HG03159 (cell line): ENCODE results near the gene OR1N1.
"Not testable (repeated sequence)": the region's sequence is repeated elsewhere in the genome, so short reads cannot be mapped to it uniquely, and the experiment has no call there.

Experiments used
- ATAC-seq: cut with Tn5 transposase; IDR thresholded peaks from one replicate; pipeline ENCODE4 v1.9.1; 2021; ENCODE audit warnings: mild to moderate bottlenecking, moderate library complexity; ENCODE audit not compliant: unreplicated experiment

The OR1N1 gene, protein sequence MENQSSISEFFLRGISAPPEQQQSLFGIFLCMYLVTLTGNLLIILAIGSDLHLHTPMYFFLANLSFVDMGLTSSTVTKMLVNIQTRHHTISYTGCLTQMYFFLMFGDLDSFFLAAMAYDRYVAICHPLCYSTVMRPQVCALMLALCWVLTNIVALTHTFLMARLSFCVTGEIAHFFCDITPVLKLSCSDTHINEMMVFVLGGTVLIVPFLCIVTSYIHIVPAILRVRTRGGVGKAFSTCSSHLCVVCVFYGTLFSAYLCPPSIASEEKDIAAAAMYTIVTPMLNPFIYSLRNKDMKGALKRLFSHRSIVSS

DNA sequence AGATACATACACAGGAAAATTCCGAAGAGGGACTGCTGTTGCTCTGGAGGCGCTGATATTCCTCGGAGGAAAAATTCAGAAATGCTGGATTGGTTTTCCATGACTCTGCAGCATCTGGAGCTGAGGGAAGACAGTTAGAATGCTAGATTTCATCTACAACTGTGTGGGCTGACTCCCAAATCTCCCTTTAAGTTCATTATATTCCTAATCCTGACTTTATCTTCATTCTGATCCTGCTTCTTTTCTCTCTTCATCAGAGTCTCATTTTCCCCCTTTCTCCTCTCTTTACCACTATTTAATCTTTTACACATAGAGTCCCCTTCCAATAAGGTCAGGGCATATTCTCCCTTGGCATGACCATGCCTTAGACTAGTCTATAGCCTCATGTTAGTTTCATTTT is at the start of gene OR1N1:
OR1N1 (minus strand) TSS at position 101 of the 400 bp plus-strand sequence; CDS start at position 101, 0 bp downstream.
- no peak for ATAC-seq

DNA sequence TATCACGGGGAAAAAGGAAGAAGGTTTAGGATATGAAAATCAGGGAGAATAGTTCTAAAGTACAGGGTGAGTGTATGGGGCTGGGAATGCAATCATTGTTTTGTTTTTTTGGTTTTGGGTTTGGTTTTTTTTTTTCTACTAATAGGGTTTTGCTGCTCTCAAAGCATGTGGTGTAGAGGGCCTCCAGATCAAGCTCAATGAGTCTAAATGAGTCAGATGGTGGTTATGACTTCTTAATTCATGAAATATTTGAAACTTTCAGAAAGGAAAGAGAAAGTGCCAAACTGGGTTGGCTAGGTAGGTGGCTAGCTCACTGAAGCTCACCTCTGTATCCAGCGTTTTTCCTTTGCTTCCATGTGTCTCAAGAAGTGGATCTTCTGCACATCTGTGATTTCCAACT is 45.4 kb upstream of the OR1N1 start:
- ATAC-seq = no peak

DNA sequence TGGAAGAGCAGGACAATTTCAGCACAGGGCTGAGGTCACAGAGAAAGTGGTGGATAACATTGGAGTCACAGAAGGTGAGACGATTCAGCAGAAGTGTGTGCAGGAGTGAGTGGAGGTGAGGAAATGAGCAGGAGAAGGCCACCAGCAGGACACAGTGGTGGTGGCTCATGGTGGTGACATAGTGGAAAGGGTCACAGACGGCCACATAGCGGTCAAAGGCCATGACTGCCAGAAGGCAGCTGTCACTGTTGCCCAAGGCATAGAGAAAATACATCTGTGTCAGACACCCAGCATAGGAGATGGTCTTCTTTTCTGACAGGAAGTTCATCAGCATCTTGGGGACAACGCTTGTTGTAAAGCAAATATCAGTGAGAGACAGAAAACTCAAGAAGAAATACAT is 40.8 kb upstream of the OR1N1 start:
- no peak for ATAC-seq

DNA sequence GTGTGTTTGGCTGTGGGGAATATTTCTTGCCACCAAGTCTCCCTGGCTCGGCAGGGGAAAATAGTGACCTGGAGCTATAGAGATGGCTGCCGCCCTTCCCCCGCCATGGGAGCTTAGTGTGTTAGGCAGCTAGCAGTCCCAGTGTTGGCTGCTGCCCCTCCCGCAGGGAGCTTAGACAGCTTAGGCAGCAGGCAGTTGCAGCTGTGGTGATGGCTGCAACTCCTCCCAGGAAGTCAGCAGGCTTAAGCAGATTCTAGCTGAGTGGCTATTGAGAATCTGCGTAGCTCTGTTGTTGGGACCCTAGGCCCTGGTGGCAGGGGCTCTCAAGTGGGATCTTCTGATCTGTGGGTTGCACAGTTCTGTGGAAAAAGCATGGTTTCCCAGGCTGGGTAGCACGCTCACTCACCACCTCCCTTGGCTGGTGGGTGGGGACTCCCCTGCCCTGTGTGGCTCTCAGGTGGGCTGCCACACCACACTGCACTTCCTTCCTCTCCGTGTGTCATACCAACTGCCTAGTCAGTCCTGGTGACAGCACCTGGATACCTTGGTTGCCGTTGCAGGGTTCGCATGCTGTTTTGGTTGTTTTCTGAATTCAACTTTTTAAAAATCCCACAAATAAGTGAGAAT is 35.2 kb upstream of the OR1N1 start:
- no peak for ATAC-seq

DNA sequence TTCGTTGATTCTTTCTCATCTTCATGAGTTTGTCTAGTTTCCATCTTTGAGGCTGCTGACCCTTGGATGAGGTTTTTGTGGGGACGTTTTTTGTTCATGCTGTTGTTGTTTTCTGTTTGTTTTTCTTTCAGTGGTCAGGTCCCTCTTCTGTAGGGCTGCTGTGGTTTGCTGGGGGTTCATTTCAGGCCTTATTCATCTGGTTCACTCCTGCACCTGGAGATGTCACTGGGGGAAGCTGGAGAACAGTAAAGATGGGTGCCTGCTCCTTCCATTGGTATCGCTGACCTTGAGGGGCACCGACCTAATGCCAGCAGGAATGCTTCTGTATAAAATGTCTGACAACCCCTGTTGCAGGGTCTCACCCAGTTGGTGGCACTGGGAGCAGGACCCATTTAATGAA is 34.4 kb upstream of the OR1N1 start:
- ATAC-seq = no peak

DNA sequence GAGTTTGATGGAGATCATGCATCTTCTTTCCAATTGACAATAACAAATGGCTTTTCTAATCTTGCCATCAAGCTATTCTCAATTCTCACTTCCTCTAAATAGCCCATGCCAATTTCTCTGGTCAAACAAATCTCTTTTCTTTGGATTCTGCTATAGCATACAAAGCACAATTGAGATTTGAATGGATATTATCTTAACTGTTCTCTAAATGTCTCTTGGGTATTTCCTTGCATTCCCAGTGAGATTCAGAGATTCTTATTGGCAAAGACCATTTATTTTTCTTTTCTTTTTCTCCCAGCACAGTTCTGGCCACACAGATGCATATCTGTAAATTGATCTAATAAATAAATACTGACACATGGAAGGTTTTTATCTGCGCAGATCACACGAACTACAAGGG is 25.7 kb upstream of the OR1N1 start, which contains the start of gene OR1N2:
OR1N2 (plus strand) TSS at position 301 of the 400 bp plus-strand sequence. CDS start 100 bp downstream, outside the sequence.
- no peak for ATAC-seq

DNA sequence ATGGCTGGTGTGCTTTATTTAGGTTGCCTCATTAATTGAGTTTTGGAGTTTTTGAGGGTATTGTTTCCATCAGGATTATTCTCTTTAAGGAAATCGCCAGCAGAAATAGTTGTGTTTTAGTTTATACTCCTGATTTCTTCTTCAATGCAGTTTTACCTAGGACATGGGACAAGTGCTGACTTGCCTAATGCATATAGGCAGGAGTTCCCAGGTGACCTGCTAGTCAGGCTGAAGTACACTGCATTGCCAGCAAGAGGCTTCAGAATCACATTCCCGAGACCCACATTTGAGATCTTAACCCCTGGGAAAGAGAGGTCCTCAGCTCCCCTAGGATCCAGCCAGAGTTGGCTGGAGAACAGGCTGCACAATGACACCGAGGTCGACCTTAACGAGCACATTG is 24.3 kb upstream of the OR1N1 start:
- no peak for ATAC-seq

DNA sequence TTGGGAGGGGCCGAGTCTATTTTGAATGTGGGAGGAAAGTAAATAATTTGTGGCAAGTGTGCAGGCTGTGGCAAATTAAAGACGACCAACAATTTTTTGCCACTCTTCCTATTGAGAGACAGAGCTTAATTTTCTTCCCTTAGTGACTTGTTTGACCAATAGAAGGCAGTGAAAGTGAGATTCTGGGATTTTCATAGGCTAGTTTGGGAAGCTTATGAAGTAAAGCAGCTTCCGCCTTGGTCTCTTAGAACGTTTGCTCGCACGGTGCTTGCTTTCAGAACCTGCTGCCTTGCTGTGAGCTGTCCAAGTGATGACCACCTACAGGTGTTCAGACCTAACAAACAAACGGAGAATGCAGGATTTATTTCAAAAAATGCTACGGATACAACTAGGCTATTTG is 19.1 kb upstream of the OR1N1 start:
- ATAC-seq = no peak

DNA sequence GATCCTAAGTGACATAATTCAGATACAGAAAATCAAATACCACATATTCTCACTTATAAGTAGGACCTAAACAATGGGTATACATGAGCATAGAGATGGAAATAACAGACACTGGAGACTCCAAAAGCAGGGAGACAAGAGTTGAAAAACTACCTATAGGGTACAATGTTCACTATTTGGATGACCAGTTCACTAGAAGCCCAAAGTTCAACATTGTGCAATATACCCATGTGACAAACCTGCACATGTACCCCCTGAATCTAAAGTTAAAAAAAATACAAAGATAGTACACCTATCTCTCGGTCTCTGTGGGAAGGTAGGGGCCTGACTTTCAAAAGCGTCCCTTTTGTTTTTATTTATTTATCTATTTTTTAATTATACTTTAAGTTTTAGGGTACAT is 11.7 kb upstream of the OR1N1 start:
- ATAC-seq = no peak

DNA sequence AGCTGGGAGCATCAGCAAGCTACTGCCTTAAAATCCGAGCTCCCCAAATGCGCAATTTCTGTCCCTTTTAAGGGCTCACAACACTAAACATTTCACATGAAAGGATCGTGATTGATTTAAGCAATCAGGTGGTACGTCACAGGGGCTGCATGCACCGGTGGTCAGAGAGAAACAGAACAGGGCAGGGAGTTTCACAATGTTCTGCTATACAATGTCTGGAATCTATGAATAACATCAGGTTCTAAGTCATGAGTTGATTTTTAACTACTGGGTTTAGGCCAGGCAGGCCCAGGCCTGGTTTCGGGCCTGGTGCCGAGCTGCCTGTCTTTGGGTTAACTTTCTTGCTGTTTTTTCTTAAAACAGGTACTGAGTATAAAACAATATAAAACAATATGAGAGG is 10.0 kb upstream of the OR1N1 start:
- ATAC-seq = not testable (repeated sequence)

DNA sequence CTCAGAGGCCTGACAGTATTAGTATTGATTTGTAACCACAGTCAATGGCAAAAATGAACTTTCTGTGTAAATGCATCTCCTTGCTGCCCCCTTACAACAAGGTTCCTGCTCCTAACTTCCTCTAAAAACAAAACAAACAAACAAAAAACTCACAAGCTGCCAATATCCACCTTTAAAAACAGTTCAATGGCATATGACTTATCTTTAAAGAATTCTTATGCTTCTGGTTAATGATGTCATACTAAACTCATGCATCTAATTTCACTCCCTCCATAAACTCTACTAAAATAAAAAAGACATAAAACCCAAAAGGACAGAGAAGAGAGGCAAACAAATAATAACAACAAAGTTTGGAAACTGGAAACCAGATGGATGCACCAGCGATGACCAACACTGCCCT is 9.0 kb upstream of the OR1N1 start:
- no peak for ATAC-seq

DNA sequence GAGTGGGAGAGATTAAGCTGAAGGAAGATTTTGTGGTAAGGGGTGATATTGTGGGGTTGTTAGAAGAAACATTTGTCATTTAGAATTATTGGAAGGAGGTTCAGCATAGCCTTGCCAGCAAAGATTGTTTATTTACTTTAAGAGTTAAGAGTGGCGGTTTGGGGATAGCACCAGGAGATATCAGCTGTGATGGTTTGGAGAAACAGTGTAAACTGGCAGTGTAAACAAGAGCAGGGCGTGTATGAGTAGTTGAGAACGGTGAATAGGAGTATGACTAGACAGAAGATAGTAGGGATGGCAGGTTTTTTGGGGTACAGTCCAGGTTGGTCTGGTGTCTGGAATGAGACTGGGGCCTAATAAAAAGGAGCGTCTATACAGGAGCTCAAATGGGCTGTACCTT is 4.1 kb upstream of the OR1N1 start:
- not testable (repeated sequence) for ATAC-seq

DNA sequence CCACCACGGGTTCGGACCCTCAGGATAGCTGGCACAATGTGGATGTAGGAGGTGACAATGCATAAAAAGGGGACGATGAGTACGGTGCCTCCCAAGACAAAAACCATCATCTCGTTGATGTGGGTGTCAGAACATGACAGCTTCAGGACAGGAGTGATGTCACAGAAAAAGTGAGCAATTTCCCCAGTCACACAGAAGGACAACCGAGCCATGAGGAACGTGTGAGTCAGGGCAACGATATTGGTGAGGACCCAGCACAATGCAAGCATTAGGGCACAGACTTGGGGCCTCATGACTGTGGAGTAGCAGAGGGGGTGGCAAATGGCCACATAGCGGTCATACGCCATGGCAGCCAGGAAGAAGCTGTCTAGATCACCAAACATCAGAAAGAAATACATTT is 491 bp downstream of the OR1N1 start:
- ATAC-seq = no peak

DNA sequence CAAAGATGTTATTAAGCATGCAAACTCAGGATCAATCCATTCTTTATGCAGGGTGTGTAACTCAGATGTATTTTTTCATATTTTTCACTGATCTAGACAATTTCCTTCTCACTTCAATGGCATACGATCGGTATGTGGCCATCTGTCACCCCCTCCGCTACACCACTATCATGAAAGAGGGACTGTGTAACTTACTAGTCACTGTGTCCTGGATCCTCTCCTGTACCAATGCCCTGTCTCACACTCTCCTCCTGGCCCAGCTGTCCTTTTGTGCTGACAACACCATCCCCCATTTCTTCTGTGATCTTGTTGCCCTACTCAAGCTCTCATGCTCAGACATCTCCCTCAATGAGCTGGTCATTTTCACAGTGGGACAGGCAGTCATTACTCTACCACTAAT is 7.7 kb downstream of the OR1N1 start:
- ATAC-seq = no peak

DNA sequence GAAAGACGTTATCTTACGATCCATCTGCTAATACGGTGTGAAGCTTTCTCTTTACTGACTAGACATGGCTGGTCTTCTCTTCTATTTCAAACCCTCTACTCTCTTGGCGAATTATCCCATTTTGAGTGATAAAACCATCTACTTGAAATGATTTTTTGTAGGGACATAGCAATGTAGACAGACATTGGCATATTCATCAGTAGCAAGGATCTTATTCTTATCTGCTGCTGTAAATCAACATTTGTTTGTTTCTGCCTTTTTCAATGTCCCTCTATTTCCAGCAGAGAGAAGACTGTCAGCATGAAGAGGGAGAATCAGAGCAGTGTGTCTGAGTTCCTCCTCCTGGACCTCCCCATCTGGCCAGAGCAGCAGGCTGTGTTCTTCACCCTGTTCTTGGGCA is 8.3 kb downstream of the OR1N1 start, which contains the start of gene OR1J4:
OR1J4 (plus strand) TSS at position 301 of the 400 bp plus-strand sequence; CDS start at position 301, 0 bp downstream.
- ATAC-seq = no peak

DNA sequence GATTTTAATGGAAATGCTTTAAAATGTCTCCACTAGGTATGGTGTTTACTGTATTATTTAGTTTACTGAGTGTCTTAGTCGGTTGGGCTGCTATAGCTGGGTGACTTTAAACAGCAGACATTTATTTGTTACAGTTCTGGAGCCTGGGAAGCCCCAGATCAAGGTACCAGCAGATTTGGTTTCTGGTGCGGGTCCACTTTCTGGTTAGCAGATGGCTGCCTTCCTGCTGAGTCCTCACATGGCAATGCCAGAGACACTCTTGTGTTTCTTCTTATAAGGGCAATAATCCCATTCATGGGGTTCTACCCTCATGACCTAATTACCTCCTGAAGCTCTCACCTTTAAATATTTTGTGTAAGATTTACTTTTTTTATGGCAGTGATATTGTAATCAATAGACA is 8.9 kb downstream of the OR1N1 start:
- no peak for ATAC-seq

DNA sequence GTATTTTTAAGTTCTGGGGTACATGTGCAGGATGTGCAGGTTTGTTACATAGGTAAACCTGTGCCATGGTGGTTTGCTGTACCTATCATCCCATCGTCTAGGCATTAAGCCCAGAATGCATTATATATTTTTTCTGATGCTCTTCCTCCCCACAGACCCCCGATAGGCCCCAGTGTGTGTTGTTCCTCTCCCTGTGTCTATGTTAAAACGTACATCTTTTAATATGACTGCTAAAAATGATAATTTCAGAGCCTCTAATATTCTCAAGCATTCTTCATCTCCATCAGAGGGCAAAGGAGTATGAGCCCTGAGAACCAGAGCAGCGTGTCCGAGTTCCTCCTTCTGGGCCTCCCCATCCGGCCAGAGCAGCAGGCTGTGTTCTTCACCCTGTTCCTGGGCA is 16.6 kb downstream of the OR1N1 start, which contains the start of gene OR1J2:
OR1J2 (plus strand) TSS at position 301 of the 400 bp plus-strand sequence; CDS start at position 301, 0 bp downstream.
- ATAC-seq = no peak

DNA sequence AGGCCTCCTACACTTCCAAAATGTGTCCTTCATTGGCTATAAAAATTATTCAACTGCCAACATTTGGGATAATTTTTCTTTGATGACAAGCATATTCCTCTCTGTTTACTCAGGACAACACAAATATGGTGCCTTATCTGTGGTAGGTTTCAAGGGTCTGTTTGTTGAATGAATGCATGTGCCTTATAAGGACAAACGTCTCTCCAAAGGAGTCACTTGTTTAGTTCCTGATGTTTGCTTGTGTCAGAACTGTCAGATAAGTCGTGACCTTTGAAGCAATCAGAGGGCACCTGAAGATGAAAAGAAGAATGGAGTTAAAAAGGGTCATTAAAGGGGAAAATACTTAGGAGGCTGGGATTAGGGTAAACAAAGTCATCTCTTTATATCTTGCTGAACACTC is 20.1 kb downstream of the OR1N1 start:
- ATAC-seq = no peak

DNA sequence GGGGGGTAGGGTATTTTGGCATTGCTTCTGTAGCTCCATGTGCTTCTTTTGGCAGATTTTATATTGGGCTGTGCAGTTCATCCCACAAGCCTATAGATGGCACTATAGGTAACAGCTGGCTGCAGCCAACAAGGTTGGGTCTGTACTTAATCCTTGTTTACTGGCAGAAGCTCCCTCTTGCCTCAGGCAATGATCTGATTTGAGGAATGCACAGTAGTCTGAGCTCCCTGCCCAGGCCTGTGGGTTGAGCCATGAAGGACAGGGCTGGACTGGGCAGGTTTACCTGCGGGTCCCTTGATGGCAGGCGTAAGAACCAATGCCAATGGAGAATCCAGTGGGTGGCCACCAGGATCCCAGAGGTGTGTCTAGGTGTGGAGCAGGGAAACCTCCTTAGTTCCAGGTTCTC is 28.2 kb downstream of the OR1N1 start:
- peak; percentile 79 for ATAC-seq

DNA sequence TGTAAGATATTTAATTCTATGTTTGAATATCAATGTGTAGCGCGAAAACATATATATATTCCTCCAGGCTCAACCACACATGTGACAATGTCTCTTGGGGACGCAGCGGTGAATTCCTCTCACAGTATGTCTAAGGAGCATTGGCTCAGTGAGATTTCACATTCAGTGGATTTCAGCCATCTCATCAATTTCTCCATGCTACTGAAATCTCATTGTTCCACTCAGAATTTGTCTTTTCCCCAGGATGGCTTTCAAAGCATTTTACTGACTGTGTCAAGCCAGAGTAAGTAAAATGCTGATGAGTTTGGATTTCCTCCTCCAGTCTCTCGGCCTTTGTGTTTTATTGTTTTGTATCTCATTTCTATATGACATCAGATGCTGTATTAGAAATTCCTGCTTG is 48.0 kb downstream of the OR1N1 start:
- no peak for ATAC-seq

DNA sequence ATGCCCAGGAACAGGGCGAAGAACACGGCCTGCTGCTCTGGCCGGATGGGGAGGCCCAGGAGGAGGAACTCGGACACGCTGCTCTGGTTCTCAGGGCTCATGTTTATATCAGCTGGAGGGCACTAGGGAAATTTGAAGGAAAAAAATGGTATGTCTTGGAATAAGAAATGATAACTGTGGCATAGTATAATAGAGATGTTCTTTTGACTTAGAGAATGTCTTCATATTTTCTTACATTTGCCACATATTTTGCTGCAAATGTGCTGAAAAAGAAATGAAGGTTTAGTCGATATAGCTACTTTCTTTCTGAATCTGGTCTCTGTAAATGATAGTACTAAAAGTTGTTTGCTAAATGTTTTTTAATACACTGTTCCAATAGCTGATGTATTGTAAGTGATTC is 49.3 kb downstream of the OR1N1 start, which contains the start of gene OR1J1:
OR1J1 (minus strand) TSS at position 101 of the 400 bp plus-strand sequence; CDS start at position 101, 0 bp downstream.
- ATAC-seq = no peak

DNA sequence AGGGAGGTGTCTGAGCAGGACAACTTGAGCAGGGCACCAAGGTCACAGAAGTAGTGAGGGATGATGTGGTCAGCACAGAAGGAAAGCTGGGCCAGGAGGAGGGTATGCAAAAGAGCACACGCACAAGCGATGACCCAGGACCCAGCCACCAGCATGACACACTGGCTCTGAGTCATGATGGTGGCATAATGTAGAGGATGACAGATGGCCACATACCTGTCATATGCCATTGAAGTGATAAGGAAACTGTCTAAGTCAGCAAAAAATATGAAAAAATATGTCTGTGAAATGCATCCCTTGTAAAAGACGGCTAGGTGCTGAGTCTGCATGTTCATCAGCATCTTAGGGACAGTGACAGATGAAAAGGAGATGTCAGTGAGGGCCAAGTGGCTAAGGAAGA is 49.7 kb downstream of the OR1N1 start:
- ATAC-seq = no peak
